Right lobe of liver (tissue), 4 donors: Measurements from ENCODE around the gene ARHGAP42.

Experiments used
- CTCF ChIP-seq, 4 donors: fragments of 200-600 bp in 3 of 4; fragments of 450-650 bp in 1 of 4; IDR thresholded peaks; one replicate each; pipeline versions ENCODE4 v1.5.1 to v1.8.0; 2016 to 2022; ENCODE audit warnings: antibody characterized with exemption in 4 of 4, mild to moderate bottlenecking in 2 of 4
- POLR2A ChIP-seq: fragments of 450-650 bp; IDR thresholded peaks from one replicate; pipeline ENCODE4 v1.6.1; 2017; ENCODE audit warnings: antibody characterized with exemption, mild to moderate bottlenecking
- donor health status: DM: no; HTN: no; CAD: no.
- donor health status: DM: no; HTN: no; CAD: no.
- donor health status: DM: no; HTN: yes; CAD: no.

GRCh38 chr11:100816823-100817222, 129.7 kb downstream of the ARHGAP42 start:
- no peak for TF ChIP-seq CTCF (IDR thresholded peaks at IDR 0.05)
- TF ChIP-seq POLR2A = no peak
